Astrocyte of the cerebellum (primary cell): ENCODE results near the gene SAYSD1.

ENCODE experiments used
- DNase-seq: peaks from one replicate; pipeline ENCODE4 v3.0.0-alpha.2; 2011; ENCODE audit warnings: low read depth
- H3K4me3 ChIP-seq: 2 replicates; pipeline ENCODE4 v1.5.1; 2011; ENCODE audit warnings: mild to moderate bottlenecking, low read depth, low read length, moderate library complexity
- CTCF ChIP-seq: IDR thresholded peaks from 2 replicates; pipeline ENCODE4 v1.5.1; 2012; ENCODE audit warnings: low read length, low read depth, moderate library complexity, mild to moderate bottlenecking; ENCODE audit errors: missing control alignments
- in situ Hi-C: cut with HindIII; loops from 2 replicates; pipeline ENCODE4 v1.10.0; 2017; ENCODE audit warnings: low sequenced_read_pairs

SAYSD1 gene

GRCh38 chr6:39056681-39057080 lies 58.3 kb downstream of the SAYSD1 start:
- DNase-seq, result no peak
- in situ Hi-C loops, result no loop called here
- H3K4me3 ChIP-seq, result no peak overlapping the region
- TF ChIP-seq CTCF, result no peak

GRCh38 chr6:39056191-39056590 lies 58.8 kb downstream of the SAYSD1 start:
- in situ Hi-C loops, result no loop called here
- no peak for TF ChIP-seq CTCF
- no peak overlapping the region for H3K4me3 ChIP-seq
- DNase-seq, result no peak

- in situ Hi-C loops, result no loop called here
- no peak for DNase-seq
- no peak overlapping the region for H3K4me3 ChIP-seq
- TF ChIP-seq CTCF, result no peak
Measured at GRCh38 chr6:39055661-39056060, 59.3 kb downstream of the SAYSD1 start.

- DNase-seq, result no peak
- TF ChIP-seq CTCF, result no peak
- in situ Hi-C loops, result no loop called here
- no peak overlapping the region for H3K4me3 ChIP-seq
Measured at GRCh38 chr6:39054577-39055142, 60.3 kb downstream of the SAYSD1 start.
